BLaER1 (cell line): ENCODE data around the gene NECAB3.
"Not testable (repeated sequence)": the region's sequence is repeated elsewhere in the genome, so short reads cannot be mapped to it uniquely, and the experiment has no call there.

ENCODE experiments used
- H3K27ac ChIP-seq: shearing (Covaris generic); formaldehyde crosslinking; 2 replicates; pipeline ENCODE4 v1.8.1; 2022
- H3K27me3 ChIP-seq: shearing (Covaris generic); formaldehyde crosslinking; 2 replicates; pipeline ENCODE4 v1.8.1; 2022
- H3K36me3 ChIP-seq: shearing (Covaris generic); formaldehyde crosslinking; 2 replicates; pipeline ENCODE4 v1.8.1; 2022
- H3K4me1 ChIP-seq: shearing (Covaris generic); formaldehyde crosslinking; 2 replicates; pipeline ENCODE4 v1.8.1; 2022
- H3K4me2 ChIP-seq: shearing (Covaris generic); formaldehyde crosslinking; 2 replicates; pipeline ENCODE4 v1.8.1; 2022
- H3K4me3 ChIP-seq: shearing (Covaris generic); formaldehyde crosslinking; 2 replicates; pipeline ENCODE4 v1.8.1; 2022
- H3K9ac ChIP-seq: shearing (Covaris generic); formaldehyde crosslinking; 2 replicates; pipeline ENCODE4 v1.8.1; 2022
- H3K9me3 ChIP-seq: shearing (Covaris generic); formaldehyde crosslinking; 2 replicates; pipeline ENCODE4 v1.8.1; 2022
- H4K20me1 ChIP-seq: shearing (Covaris generic); formaldehyde crosslinking; 2 replicates; pipeline ENCODE4 v1.8.1; 2022
- Cebpa-rat ChIP-seq: shearing (Covaris generic); IDR thresholded peaks from 2 replicates; pipeline ENCODE4 v1.8.1; 2022

NECAB3 gene

DNA sequence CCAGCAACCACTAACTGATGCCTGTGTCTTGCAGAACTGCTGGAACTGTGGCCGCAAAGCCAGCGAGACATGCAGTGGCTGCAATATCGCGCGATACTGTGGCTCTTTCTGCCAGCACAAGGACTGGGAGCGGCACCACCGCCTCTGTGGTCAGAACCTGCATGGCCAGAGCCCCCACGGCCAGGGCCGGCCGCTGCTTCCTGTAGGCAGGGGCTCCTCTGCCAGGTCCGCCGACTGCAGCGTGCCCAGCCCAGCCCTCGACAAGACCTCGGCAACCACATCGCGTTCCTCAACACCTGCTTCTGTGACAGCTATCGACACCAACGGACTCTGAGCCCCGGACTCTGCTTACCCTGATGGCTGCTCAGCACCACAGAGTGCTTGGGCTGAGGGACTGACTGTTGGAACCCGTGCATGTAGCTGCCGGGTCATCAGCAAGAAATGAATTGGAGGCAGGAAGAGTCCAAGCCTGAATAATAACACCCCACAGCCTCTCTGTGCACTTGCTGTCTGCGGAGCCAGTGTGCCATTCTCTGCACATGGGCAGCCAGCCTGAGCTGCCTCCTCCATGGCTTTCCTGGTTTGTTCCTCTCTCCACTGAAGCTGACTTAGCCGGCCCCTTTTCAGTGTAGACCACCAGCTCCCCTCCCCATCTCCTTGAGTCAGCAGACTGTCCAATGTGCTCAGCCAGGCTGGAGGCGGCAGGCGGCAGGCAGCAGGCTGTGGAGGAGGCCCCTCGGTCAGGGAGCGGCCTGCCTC is 29.7 kb downstream of the NECAB3 start:
- no peak for TF ChIP-seq Cebpa-rat
- H3K9ac ChIP-seq, result no peak overlapping the region
- H3K36me3 ChIP-seq, result peaks cover 77% of the 10 kb centered on the region
- H3K27me3 ChIP-seq, result no peaks in the 10 kb centered on the region
- peaks cover 39% of the 10 kb centered on the region for H4K20me1 ChIP-seq
- no peaks in the 10 kb centered on the region for H3K9me3 ChIP-seq
- no peak overlapping the region for H3K4me2 ChIP-seq
- no peak overlapping the region for H3K4me3 ChIP-seq
- no peak overlapping the region for H3K27ac ChIP-seq
- H3K4me1 ChIP-seq, result peaks cover 24% of the 10 kb centered on the region

DNA sequence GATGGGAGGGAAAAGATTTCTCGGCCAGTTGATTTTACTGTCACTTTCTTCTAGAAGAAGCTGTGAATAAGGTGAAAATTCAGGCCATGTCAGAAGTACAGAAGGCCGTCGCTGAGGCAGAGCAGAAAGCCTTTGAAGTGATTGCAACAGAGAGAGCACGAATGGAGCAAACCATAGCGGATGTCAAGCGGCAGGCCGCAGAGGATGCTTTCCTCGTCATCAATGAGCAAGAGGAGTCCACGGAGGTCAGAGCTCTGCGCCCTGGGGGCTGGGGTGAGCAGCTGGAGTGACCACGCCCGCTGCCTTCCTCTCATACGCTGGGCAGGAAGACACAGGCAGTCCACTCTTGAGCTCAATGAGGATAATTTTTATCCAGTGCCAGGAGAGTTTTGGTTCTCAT is 33.9 kb downstream of the NECAB3 start:
- H3K9me3 ChIP-seq, result no peaks in the 10 kb centered on the region
- no peak overlapping the region for H3K4me2 ChIP-seq
- H3K27me3 ChIP-seq, result no peaks in the 10 kb centered on the region
- H3K36me3 ChIP-seq, result peaks cover 83% of the 10 kb centered on the region
- TF ChIP-seq Cebpa-rat, result no peak
- 0 out of 2 replicates have a peak, but pooled peaks cover 9% of the 10 kb centered on the region for H4K20me1 ChIP-seq
- H3K27ac ChIP-seq, result no peak overlapping the region
- no peak overlapping the region for H3K4me3 ChIP-seq
- H3K9ac ChIP-seq, result no peak overlapping the region
- no peaks in the 10 kb centered on the region for H3K4me1 ChIP-seq

DNA sequence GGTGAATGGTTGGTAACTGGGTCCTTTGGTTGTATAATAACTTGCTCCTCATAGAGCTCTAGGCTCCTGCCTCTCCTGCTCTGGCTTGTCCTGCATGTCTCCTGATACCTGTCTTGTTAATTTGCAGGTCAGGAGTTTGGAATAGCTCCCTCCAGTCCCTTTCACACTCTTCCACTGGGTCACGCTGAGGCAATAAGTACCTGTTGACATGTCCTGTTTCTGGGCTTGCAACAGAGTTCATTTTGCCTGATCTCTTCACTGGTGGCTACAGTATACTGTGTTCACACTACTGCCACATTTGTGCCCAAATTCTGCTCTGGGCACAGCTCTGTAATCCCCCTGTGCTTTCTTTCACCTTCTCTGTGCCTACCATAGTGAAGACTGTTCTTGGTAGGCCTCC is 37.5 kb downstream of the NECAB3 start:
- Histone ChIP-seq H3K4me3 (no peak overlapping the region), H3K4me1 (no peaks in the 10 kb centered on the region), H3K36me3 (peaks cover 77% of the 10 kb centered on the region), H4K20me1 (no peaks in the 10 kb centered on the region), H3K9me3 (no peaks in the 10 kb centered on the region), H3K9ac (no peak overlapping the region), H3K4me2 (no peak overlapping the region), H3K27me3 (no peaks in the 10 kb centered on the region), H3K27ac (no peak overlapping the region)
- TF ChIP-seq Cebpa-rat, result no peak

DNA sequence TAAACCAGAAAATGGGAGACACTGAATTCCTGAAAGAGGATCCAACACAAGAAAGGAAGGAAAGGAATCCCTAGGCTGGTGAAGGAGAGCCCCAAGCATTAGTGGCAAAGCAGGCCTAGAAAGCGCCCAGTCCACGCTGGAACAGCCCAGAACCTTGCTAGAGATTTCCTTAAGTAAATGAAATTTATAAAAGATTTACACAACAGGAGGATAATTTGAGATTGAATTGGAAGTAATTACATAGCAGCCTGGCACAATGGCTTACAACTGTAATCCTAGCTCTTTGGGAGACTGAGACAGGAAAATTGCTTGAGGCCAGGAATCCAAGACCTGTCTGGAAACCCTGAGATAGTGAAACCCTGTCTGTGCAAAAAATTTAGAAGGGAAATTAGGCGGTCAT is 38.9 kb downstream of the NECAB3 start:
- no peaks in the 10 kb centered on the region for H3K4me1 ChIP-seq
- no peak overlapping the region for H3K27ac ChIP-seq
- H3K9ac ChIP-seq, result no peak overlapping the region
- H3K27me3 ChIP-seq, result no peaks in the 10 kb centered on the region
- peaks cover 77% of the 10 kb centered on the region for H3K36me3 ChIP-seq
- TF ChIP-seq Cebpa-rat, result no peak
- no peaks in the 10 kb centered on the region for H4K20me1 ChIP-seq
- no peak overlapping the region for H3K4me3 ChIP-seq
- no peaks in the 10 kb centered on the region for H3K9me3 ChIP-seq
- no peak overlapping the region for H3K4me2 ChIP-seq

DNA sequence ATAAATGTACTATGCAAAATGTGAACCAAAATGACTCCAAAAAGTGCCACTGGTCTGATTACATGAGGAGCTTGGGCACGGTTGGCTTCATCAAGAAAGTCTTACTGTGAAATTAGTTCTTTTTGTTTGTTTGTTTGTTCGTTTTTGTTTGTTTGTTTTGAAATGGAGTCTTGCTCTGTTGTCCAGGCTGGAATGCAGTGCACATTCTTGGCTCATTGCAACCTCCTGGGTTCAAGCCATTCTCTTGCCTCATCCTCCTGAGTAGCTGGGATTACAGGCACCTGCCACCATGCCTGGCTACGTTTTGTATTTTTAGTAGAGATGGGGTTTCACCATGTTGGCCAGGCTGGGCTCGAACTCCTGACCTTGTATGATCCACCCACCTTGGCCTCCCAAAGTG is 42.3 kb downstream of the NECAB3 start:
- not testable (repeated sequence) for H3K4me1 ChIP-seq, H3K4me2 ChIP-seq, H3K9me3 ChIP-seq, H3K4me3 ChIP-seq, H3K9ac ChIP-seq, H4K20me1 ChIP-seq, H3K27me3 ChIP-seq, H3K27ac ChIP-seq
- peaks cover 76% of the 10 kb centered on the region for H3K36me3 ChIP-seq

DNA sequence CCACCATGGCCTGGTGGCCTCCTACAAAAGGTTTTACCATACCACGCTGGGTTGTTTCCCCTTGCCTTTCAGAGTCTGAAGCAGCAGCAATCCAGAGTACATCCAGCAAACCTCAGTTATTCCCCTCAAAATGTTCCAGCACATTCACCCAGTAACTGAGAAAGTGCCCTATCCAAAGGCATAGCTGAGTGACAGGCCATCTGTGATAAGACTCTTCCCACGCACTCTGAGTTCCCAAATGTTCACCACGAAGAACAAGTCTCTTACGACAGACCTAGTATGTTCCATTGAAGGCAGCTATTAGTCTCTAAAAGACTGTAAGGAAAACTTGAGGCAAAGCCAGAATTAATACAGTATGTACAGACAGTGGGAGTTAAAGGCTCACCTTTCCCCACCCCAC is 43.7 kb downstream of the NECAB3 start:
- H3K4me3 ChIP-seq, result no peak overlapping the region
- H3K27ac ChIP-seq, result no peak overlapping the region
- H3K9ac ChIP-seq, result no peak overlapping the region
- H3K4me2 ChIP-seq, result no peak overlapping the region
- no peaks in the 10 kb centered on the region for H3K9me3 ChIP-seq
- H3K4me1 ChIP-seq, result no peaks in the 10 kb centered on the region
- no peak for TF ChIP-seq Cebpa-rat
- peaks cover 85% of the 10 kb centered on the region for H3K36me3 ChIP-seq
- H4K20me1 ChIP-seq, result no peaks in the 10 kb centered on the region
- no peaks in the 10 kb centered on the region for H3K27me3 ChIP-seq

DNA sequence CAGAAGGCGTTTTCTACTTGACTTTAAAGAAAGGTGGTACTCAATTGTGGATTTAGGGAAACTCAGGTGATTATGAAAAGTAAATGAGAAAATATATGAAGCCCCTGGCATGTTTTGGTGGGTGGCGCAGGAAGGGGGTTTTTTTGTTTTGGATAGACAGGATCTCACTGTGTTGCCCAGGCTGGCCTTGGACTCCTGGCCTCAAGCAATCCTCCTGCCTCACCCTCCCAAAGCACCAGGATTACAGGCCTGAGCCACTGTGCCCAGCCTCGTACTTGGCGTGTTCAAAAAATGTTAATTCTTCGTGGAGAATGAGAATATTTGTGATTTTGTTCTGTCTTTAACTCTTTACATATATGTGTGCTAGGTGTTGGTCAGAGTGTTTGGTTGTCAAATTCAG is 44.2 kb downstream of the NECAB3 start:
- peaks cover 90% of the 10 kb centered on the region for H3K36me3 ChIP-seq
- no peak overlapping the region for H3K4me3 ChIP-seq
- H3K4me2 ChIP-seq, result no peak overlapping the region
- TF ChIP-seq Cebpa-rat, result no peak
- no peak overlapping the region for H3K9ac ChIP-seq
- no peaks in the 10 kb centered on the region for H3K9me3 ChIP-seq
- H3K27ac ChIP-seq, result no peak overlapping the region
- H3K4me1 ChIP-seq, result no peaks in the 10 kb centered on the region
- H4K20me1 ChIP-seq, result no peaks in the 10 kb centered on the region
- H3K27me3 ChIP-seq, result no peaks in the 10 kb centered on the region

DNA sequence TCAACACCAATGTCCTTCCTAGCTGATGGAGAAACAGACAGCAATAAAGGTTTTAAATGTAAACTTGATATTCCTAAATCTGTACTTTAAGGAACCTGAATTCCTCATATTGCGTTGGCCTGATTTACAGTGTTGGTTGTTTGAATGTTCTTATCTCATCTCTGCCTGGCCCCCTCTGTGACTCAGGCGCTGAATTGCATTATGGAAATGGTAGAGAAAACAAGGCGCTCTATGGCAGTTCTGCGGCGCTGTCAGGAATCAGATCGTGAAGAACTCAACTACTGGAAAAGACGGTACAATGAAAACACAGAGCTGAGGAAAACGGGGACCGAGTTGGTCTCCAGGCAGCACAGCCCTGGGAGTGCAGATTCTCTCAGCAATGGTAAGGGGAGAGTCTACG is 44.7 kb downstream of the NECAB3 start:
- no peak for TF ChIP-seq Cebpa-rat
- peaks cover 94% of the 10 kb centered on the region for H3K36me3 ChIP-seq

DNA sequence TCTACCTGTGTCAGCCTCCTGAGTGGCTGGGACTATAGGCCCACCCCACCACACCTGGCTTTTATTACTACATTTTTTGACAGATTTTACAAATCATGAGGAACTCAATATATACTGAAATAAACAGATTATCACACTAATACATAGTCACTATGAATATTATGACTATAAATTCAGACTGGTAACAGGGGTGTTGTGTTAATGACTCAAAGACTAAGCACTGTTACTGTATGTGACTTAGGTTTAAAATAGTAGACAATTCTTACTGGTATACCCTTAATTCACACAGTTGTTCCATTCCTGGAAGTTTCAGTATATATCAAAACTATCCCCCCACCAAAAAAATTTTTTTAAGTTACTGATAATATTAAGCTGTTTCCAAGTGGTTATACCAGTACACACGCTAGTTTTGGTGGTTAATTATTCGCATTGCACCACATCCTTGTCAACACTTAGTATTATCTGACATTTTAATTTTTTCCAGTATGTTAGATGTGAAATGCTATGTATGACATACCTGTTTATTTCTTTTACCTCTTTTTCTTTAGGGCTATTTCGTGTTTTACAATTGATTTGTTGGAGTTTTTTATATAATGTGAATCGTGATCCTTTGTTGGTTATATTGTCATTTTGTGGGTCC is 46.5 kb downstream of the NECAB3 start:
- Histone ChIP-seq H3K9ac (no peak overlapping the region), H3K4me1 (no peaks in the 10 kb centered on the region), H3K27ac (no peak overlapping the region), H3K4me3 (no peak overlapping the region), H4K20me1 (0 out of 2 replicates have a peak, but pooled peaks cover 6% of the 10 kb centered on the region), H3K9me3 (no peaks in the 10 kb centered on the region), H3K36me3 (peaks cover 93% of the 10 kb centered on the region), H3K4me2 (no peak overlapping the region), H3K27me3 (no peaks in the 10 kb centered on the region)
- TF ChIP-seq Cebpa-rat, result no peak

More for the DNA sequence above, 44.7 kb downstream of the NECAB3 start:
- no peaks in the 10 kb centered on the region for H3K27me3 ChIP-seq
- no peaks in the 10 kb centered on the region for H4K20me1 ChIP-seq
- H3K4me3 ChIP-seq, result no peak overlapping the region
- no peak overlapping the region for H3K27ac ChIP-seq
- H3K4me1 ChIP-seq, result no peaks in the 10 kb centered on the region
- no peak overlapping the region for H3K4me2 ChIP-seq
- no peaks in the 10 kb centered on the region for H3K9me3 ChIP-seq
- H3K9ac ChIP-seq, result no peak overlapping the region

DNA sequence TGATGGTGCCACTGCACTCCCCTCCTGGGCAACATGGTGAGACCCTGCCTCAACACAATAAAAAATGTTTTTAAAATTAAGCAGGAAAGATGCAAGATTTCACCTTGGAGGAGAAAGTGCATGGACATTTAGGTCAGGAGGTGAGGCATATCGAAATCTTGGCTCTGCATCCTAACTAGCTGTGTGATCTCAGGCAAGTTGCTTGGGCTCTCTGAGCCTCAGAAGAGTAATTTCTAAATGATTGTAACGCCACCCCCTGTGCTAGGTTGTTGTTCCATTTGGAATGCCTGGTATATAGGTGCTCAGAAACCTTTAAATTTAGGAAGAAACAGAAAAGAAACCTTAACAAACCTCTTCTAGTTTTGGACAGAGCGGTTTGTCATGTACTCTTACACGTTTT is 48.0 kb downstream of the NECAB3 start:
- H3K36me3 ChIP-seq, result peaks cover 82% of the 10 kb centered on the region
- no peaks in the 10 kb centered on the region for H3K27me3 ChIP-seq
- H3K4me1 ChIP-seq, result peaks cover 4% of the 10 kb centered on the region; the same call in 1 of the 2 replicates
- TF ChIP-seq Cebpa-rat, result no peak
- H3K4me3 ChIP-seq, result no peak overlapping the region
- H3K9me3 ChIP-seq, result no peaks in the 10 kb centered on the region
- H4K20me1 ChIP-seq, result 0 out of 2 replicates have a peak, but pooled peaks cover 12% of the 10 kb centered on the region
- no peak overlapping the region for H3K4me2 ChIP-seq
- no peak overlapping the region for H3K9ac ChIP-seq
- no peak overlapping the region for H3K27ac ChIP-seq
